Subcutaneous abdominal adipose tissue (tissue), 5 donors: Measurements from ENCODE around the gene GDPD4.

Source experiments
- H3K27ac ChIP-seq: one replicate; pipeline ENCODE4 v1.7.0; 2013; ENCODE audit warnings: low read depth, mild to moderate bottlenecking, inconsistent platforms, low read length, moderate library complexity
- H3K27me3 ChIP-seq, 5 donors: one replicate each; pipeline ENCODE4 v1.7.0; 2013; ENCODE audit warnings: low read length in 5 of 5, inconsistent platforms in 1 of 5; ENCODE audit not compliant: control insufficient read depth in 5 of 5, insufficient read depth in 4 of 5
- H3K36me3 ChIP-seq, 5 donors: one replicate each; pipeline ENCODE4 v1.7.0; 2013; ENCODE audit warnings: low read length in 5 of 5; ENCODE audit not compliant: control insufficient read depth in 5 of 5, insufficient read depth in 5 of 5
- H3K4me1 ChIP-seq, 5 donors: one replicate each; pipeline ENCODE4 v1.7.0; 2013; ENCODE audit warnings: low read length in 5 of 5, mild to moderate bottlenecking in 3 of 5, moderate library complexity in 1 of 5; ENCODE audit not compliant: control insufficient read depth in 5 of 5, insufficient read depth in 5 of 5
- H3K4me3 ChIP-seq, 5 donors: one replicate each; pipeline ENCODE4 v1.7.0; 2013; ENCODE audit warnings: low read length in 5 of 5, low read depth in 1 of 5
- H3K9ac ChIP-seq, 5 donors: one replicate each; pipeline ENCODE4 v1.7.0; 2013; ENCODE audit warnings: low read length in 5 of 5, mild to moderate bottlenecking in 4 of 5, moderate library complexity in 3 of 5
- H3K9me3 ChIP-seq, 5 donors: one replicate each; pipeline ENCODE4 v1.7.0; 2013; ENCODE audit warnings: low read length in 5 of 5; ENCODE audit not compliant: control insufficient read depth in 5 of 5
- donor health status: healthy.
- donor health status: healthy.
- donor health status: healthy.
- donor health status: healthy.
- donor health status: healthy.

Gene GDPD4

DNA sequence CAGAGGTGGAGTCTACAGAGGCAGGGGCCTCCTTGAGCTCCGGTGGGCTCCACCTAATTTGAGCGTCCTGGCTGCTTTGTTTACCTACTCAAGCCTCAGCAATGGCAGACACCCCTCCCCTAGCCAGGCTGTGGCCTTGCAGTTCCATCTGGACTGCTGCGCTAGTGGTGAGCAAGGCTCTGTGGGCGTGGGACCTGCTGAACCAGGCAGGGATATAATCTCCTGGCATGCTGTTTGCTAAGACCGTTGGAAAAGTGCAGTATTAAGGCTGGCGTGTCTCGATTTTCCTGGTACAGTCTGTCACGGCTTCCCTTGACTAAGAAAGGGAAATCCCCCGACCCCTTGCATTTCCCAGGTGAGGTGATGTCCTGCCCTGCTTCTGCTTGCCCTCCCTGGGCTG is 77.7 kb downstream of the GDPD4 start:
- peaks cover 0 to 3% (median 0%) of the 10 kb centered on the region in 5 donors for H3K9me3 ChIP-seq
- H3K36me3 ChIP-seq, result peaks cover 0 to 4% (median 0%) of the 10 kb centered on the region in 5 donors
- H3K4me1 ChIP-seq, result no peaks in the 10 kb centered on the region
- H3K4me3 ChIP-seq, result no peak overlapping the region
- no peak overlapping the region for H3K9ac ChIP-seq
- H3K27ac ChIP-seq, result no peak overlapping the region
- no peaks in the 10 kb centered on the region for H3K27me3 ChIP-seq

GRCh38 chr11:77217156-77217555 is 84.3 kb downstream of the GDPD4 start:
- H3K9me3 ChIP-seq, result no peaks in the 10 kb centered on the region

GRCh38 chr11:77215106-77215505 is 86.4 kb downstream of the GDPD4 start:
- no peak overlapping the region for H3K27ac ChIP-seq
- no peak overlapping the region for H3K9ac ChIP-seq
- no peaks in the 10 kb centered on the region for H3K27me3 ChIP-seq
- no peak overlapping the region for H3K4me3 ChIP-seq
- H3K4me1 ChIP-seq, result no peaks in the 10 kb centered on the region
- H3K9me3 ChIP-seq, result no peaks in the 10 kb centered on the region
- peaks cover 0 to 42% (median 24%) of the 10 kb centered on the region in 5 donors for H3K36me3 ChIP-seq

More at GRCh38 chr11:77217156-77217555, 84.3 kb downstream of the GDPD4 start:
- Histone ChIP-seq H3K36me3 (peaks cover 0 to 31% (median 23%) of the 10 kb centered on the region in 5 donors), H3K9ac (no peak overlapping the region), H3K4me1 (no peaks in the 10 kb centered on the region), H3K27me3 (no peaks in the 10 kb centered on the region), H3K27ac (no peak overlapping the region), H3K4me3 (no peak overlapping the region)

GRCh38 chr11:77214557-77214956 is 86.9 kb downstream of the GDPD4 start:
- Histone ChIP-seq H3K4me1 (no peaks in the 10 kb centered on the region), H3K4me3 (no peak overlapping the region), H3K27ac (no peak overlapping the region), H3K27me3 (no peaks in the 10 kb centered on the region), H3K9ac (no peak overlapping the region), H3K9me3 (no peaks in the 10 kb centered on the region), H3K36me3 (peaks cover 0 to 48% (median 24%) of the 10 kb centered on the region in 5 donors)

DNA sequence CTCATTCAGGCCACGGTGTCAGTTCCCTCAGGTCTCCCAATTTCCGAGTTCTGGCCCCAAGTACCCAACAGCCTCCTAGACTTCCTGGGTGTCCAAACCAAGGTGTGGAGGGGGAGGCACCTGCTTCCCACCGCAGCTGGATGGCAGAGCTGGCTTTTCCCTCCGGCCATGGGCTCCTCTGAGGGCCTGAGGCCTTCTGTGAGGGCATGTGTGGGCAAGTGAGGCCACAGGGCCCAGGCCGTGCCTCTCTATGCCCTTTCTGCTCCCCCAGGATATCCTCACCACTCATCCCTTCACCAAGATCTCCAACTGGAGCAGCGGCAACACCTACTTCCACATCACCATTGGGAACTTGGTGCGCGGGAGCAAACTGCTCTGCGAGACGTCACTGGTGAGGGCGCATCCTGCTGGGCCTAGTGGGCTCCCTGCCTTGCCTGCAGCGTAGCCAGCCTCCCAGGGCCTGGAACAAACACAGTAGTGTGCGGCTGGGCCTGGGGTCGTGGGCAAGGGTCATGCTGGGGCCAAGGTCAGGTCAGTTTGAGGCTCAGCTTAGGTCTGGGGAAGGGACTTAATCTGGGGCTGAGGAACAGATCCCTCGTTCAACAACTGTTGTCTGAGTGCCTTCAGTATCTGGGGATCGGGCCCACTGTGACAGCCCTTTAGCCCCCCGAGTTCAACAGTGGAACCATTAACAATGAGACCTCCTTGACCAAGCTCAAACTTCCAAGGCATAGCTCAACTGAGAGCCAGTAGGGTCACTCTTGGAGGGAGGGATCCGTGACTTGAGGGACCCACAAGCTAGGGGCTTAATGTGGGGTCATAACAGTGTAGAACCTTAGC is 87.7 kb downstream of the GDPD4 start:
- H3K9ac ChIP-seq, result no peak overlapping the region
- H3K36me3 ChIP-seq, result peaks cover 0 to 52% (median 24%) of the 10 kb centered on the region in 5 donors
- no peaks in the 10 kb centered on the region for H3K9me3 ChIP-seq
- H3K27me3 ChIP-seq, result no peaks in the 10 kb centered on the region
- no peak overlapping the region for H3K4me3 ChIP-seq
- H3K27ac ChIP-seq, result no peak overlapping the region
- H3K4me1 ChIP-seq, result no peaks in the 10 kb centered on the region

GRCh38 chr11:77213029-77213579 is 88.4 kb downstream of the GDPD4 start:
- Histone ChIP-seq H3K36me3 (peaks cover 0 to 55% (median 24%) of the 10 kb centered on the region in 5 donors), H3K27ac (no peak overlapping the region)

GRCh38 chr11:77212314-77213007 is 89.0 kb downstream of the GDPD4 start:
- no peaks in the 10 kb centered on the region for H3K9me3 ChIP-seq
- H3K4me3 ChIP-seq, result no peak overlapping the region
- no peak overlapping the region for H3K9ac ChIP-seq
- peaks cover 0 to 55% (median 24%) of the 10 kb centered on the region in 5 donors for H3K36me3 ChIP-seq
- H3K27ac ChIP-seq, result no peak overlapping the region
- H3K4me1 ChIP-seq, result peaks cover 2 to 9% (median 8%) of the 10 kb centered on the region in 5 donors
- H3K27me3 ChIP-seq, result no peaks in the 10 kb centered on the region

More at GRCh38 chr11:77213029-77213579, 88.4 kb downstream of the GDPD4 start:
- no peaks in the 10 kb centered on the region for H3K27me3 ChIP-seq
- H3K4me1 ChIP-seq, result peaks cover 1 to 4% (median 2%) of the 10 kb centered on the region in 5 donors
- H3K9ac ChIP-seq, result no peak overlapping the region
- H3K4me3 ChIP-seq, result no peak overlapping the region
- no peaks in the 10 kb centered on the region for H3K9me3 ChIP-seq

- H3K27ac ChIP-seq, result no peak overlapping the region
- H3K9me3 ChIP-seq, result no peaks in the 10 kb centered on the region
- peaks cover 2 to 9% (median 8%) of the 10 kb centered on the region in 5 donors for H3K4me1 ChIP-seq
- H3K27me3 ChIP-seq, result no peaks in the 10 kb centered on the region
- H3K36me3 ChIP-seq, result peaks cover 0 to 55% (median 24%) of the 10 kb centered on the region in 5 donors
- H3K9ac ChIP-seq, result no peak overlapping the region
- no peak overlapping the region for H3K4me3 ChIP-seq
Measured at GRCh38 chr11:77211594-77212251, 89.8 kb downstream of the GDPD4 start.

DNA sequence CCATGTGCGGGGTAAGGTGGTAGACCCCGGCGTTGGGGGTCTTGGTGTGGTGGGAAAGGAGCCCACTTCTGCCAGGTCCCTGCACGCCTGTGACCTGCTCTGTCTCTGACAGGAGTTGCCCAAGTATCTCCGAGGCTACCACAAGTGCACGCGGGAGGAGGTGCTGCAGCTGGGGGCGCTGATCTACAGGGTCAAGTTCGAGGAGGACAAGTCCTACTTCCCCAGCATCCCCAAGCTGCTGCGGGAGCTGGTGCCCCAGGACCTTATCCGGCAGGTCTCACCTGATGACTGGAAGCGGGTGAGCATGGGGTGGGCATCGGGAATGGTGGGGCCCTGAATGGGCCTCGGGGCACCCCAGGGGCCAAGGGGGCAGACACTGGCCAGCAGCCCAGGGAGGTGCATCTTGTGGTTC is 90.4 kb downstream of the GDPD4 start:
- Histone ChIP-seq H3K27me3 (no peaks in the 10 kb centered on the region), H3K4me3 (no peak overlapping the region), H3K9ac (no peak overlapping the region), H3K27ac (no peak overlapping the region), H3K4me1 (peaks cover 2 to 14% (median 8%) of the 10 kb centered on the region in 5 donors), H3K9me3 (no peaks in the 10 kb centered on the region), H3K36me3 (peaks cover 0 to 59% (median 24%) of the 10 kb centered on the region in 5 donors)
